K562 (cell line): ENCODE data around the gene FYB1. TPM values are rescaled to one million over a fixed set of nuclear protein-coding genes. Genes with fewer than 3 reads are reported as not detected.

Experiments
- ATAC-seq: fragments of 200-7000 bp; cut with Tn5 transposase; 3 replicates; pipeline ENCODE4 v1.9.1; 2020; ENCODE audit warnings: moderate library complexity
- BruUV-seq: library from RNA; stranded (reverse); fragments of 400-500 nt; replicated peaks from 2 replicates; lab custom pipeline; 2021; lab: Mats Ljungman, UMichigan
- CTCF ChIA-PET: fragments of 300-600 bp; formaldehyde crosslinking; extraction: SDS; loops from one replicate; lab custom pipeline; 2021; ENCODE audit warnings: low intra/inter-chr PET ratio; lab: Yijun Ruan, JAX
- POLR2A ChIA-PET: fragments of 300-600, 350-650 bp; sonication (Branson Sonifier 250); formaldehyde crosslinking; extraction: SDS; loops from one replicate; lab custom pipeline; 2021; ENCODE audit warnings: antibody characterized with exemption, inconsistent platforms; lab: Yijun Ruan, JAX
- DNase-seq, 4 experiments: peaks; one replicate each; pipeline versions ENCODE4 v3.0.0 to v3.0.0-alpha.2; 2011 to 2018; ENCODE audit warnings: low spot score in 3 of 4, mixed read lengths in 3 of 4; ENCODE audit errors: extremely low read depth in 1 of 4
- FAIRE-seq: peaks from 2 replicates; lab custom pipeline; 2011; peaks lifted over from hg19 to GRCh38; lab: Jason Lieb, UNC
- H2AFZ ChIP-seq: 2 replicates; pipeline ENCODE4 v1.6.0; 2011; ENCODE audit warnings: low read depth, low read length, control low read depth, inconsistent platforms
- H3K27ac ChIP-seq: fragments of 200-600 bp; 3 replicates; pipeline ENCODE4 v1.8.0; 2011; ENCODE audit warnings: low read depth, mild to moderate bottlenecking, control low read depth, inconsistent platforms, low read length, moderate library complexity, mixed read lengths; ENCODE audit errors: extremely low read depth
- H3K27me3 ChIP-seq, 2 experiments: fragments of 300-600 bp in 1 of 2; 2 replicates in 1 of 2; 3 replicates in 1 of 2; pipeline versions ENCODE4 v1.6.0 to v1.8.0; 2011; ENCODE audit warnings: inconsistent platforms in 2 of 2, low read length in 2 of 2, mild to moderate bottlenecking in 1 of 2, mixed read lengths in 1 of 2, moderate library complexity in 1 of 2; ENCODE audit not compliant: control insufficient read depth in 2 of 2, insufficient read depth in 2 of 2
- H3K36me3 ChIP-seq: fragments of 300-600 bp; 3 replicates; pipeline ENCODE4 v1.8.0; 2011; ENCODE audit warnings: mild to moderate bottlenecking, low read length, inconsistent platforms; ENCODE audit not compliant: control insufficient read depth, insufficient read depth
- H3K4me1 ChIP-seq, 2 experiments: fragments of 200-600 bp in 1 of 2; replicated peaks in 1 of 2; 2 replicates in 1 of 2; 3 replicates in 1 of 2; pipeline versions ENCODE4 v1.5.1 to v1.8.0; 2011; ENCODE audit warnings: inconsistent platforms in 2 of 2, low read length in 2 of 2, mild to moderate bottlenecking in 1 of 2, mixed read lengths in 1 of 2, moderate library complexity in 1 of 2; ENCODE audit not compliant: control insufficient read depth in 2 of 2, insufficient read depth in 2 of 2
- H3K4me2 ChIP-seq: 2 replicates; pipeline ENCODE4 v1.6.1; 2011; ENCODE audit warnings: low read length, control low read depth, inconsistent platforms, mixed read lengths; ENCODE audit not compliant: insufficient read depth
- H3K4me3 ChIP-seq: fragments of 200-600 bp; sonication (generic), shearing (Covaris generic); 2 replicates; pipeline ENCODE4 v1.5.1; 2016; ENCODE audit warnings: control low read depth, inconsistent platforms
- H3K79me2 ChIP-seq: fragments of 200-600 bp; 3 replicates; pipeline ENCODE4 v1.8.0; 2011; ENCODE audit warnings: low read length, inconsistent platforms; ENCODE audit not compliant: control insufficient read depth, insufficient read depth
- H3K9ac ChIP-seq, 2 experiments: 2 replicates each; pipeline versions ENCODE4 v1.6.0 to v1.6.1; 2011; ENCODE audit warnings: low read depth in 2 of 2, low read length in 2 of 2, control low read depth in 1 of 2, inconsistent platforms in 1 of 2, mild to moderate bottlenecking in 1 of 2, mixed read lengths in 1 of 2; ENCODE audit not compliant: insufficient read depth in 1 of 2
- H3K9me1 ChIP-seq: one replicate; pipeline ENCODE4 v1.6.0; 2011; ENCODE audit warnings: inconsistent platforms, mild to moderate bottlenecking, low read length, moderate library complexity; ENCODE audit not compliant: control insufficient read depth, insufficient read depth
- H3K9me3 ChIP-seq: replicated peaks from 2 replicates; pipeline ENCODE4 v1.5.1; 2011; ENCODE audit warnings: low read depth, low read length, inconsistent platforms; ENCODE audit not compliant: control insufficient read depth, insufficient read depth
- H4K20me1 ChIP-seq: replicated peaks from 2 replicates; pipeline ENCODE4 v1.6.1; 2011; ENCODE audit warnings: low read length, inconsistent platforms, mixed read lengths; ENCODE audit not compliant: control insufficient read depth, insufficient read depth
- CREB1 ChIP-seq, 2 experiments: sonication (generic) in 1 of 2; formaldehyde crosslinking in 1 of 2; IDR thresholded peaks; 2 replicates each; pipeline versions ENCODE4 v1.6.1 to v1.8.0; 2012 to 2022; ENCODE audit warnings: inconsistent platforms in 1 of 2, mild to moderate bottlenecking in 1 of 2, missing genetic modification reagents in 1 of 2, moderate library complexity in 1 of 2
- ETS2 ChIP-seq: IDR thresholded peaks from 2 replicates; pipeline ENCODE4 v1.6.1; 2016; ENCODE audit warnings: borderline replicate concordance, missing genetic modification characterization, mild to moderate bottlenecking, moderate library complexity, missing compliant biosample characterization; ENCODE audit not compliant: poor library complexity, severe bottlenecking
- FOXP1 ChIP-seq: sonication (generic); formaldehyde crosslinking; IDR thresholded peaks from 2 replicates; pipeline ENCODE4 v1.8.0; 2022; ENCODE audit warnings: mild to moderate bottlenecking, missing genetic modification reagents
- ILF3 ChIP-seq: fragments of 450-650 bp; IDR thresholded peaks from 2 replicates; pipeline ENCODE4 v1.6.1; 2018; ENCODE audit warnings: antibody characterized with exemption, mild to moderate bottlenecking, moderate library complexity, borderline replicate concordance
- LARP7 ChIP-seq: fragments of 450-650 bp; IDR thresholded peaks from 2 replicates; pipeline ENCODE4 v1.6.1; 2016
- MAZ ChIP-seq, 2 experiments: fragments of 450-650 bp in 1 of 2; sonication (generic) in 1 of 2; formaldehyde crosslinking; IDR thresholded peaks in 1 of 2; conservative IDR thresholded peaks in 1 of 2; 2 replicates each; pipeline versions ENCODE4 v1.4.0 to v1.5.0; 2020; ENCODE audit warnings: mild to moderate bottlenecking in 1 of 2, missing genetic modification reagents in 1 of 2
- NFE2 ChIP-seq: IDR thresholded peaks from 2 replicates; pipeline ENCODE4 v1.6.1; 2014; ENCODE audit warnings: antibody characterized with exemption, low read depth
- NFE2L1 ChIP-seq: fragments of 450-650 bp; IDR thresholded peaks from 2 replicates; pipeline ENCODE4 v1.6.1; 2016; ENCODE audit warnings: missing genetic modification characterization, low read depth, mild to moderate bottlenecking, missing compliant biosample characterization, moderate library complexity, borderline replicate concordance
- NR1H2 ChIP-seq: sonication (generic); formaldehyde crosslinking; IDR thresholded peaks from 2 replicates; pipeline ENCODE4 v1.4.0; 2020; ENCODE audit warnings: mild to moderate bottlenecking, missing genetic modification reagents
- RFX5 ChIP-seq: IDR thresholded peaks from 2 replicates; pipeline ENCODE4 v1.6.1; 2011; ENCODE audit warnings: low read depth, mild to moderate bottlenecking, improper control_type of control experiment, low read length
- ZC3H8 ChIP-seq: fragments of 450-650 bp; IDR thresholded peaks from 2 replicates; pipeline ENCODE4 v1.6.1; 2017
- ZEB2 ChIP-seq: fragments of 450-650 bp; IDR thresholded peaks from 2 replicates; pipeline ENCODE4 v1.6.1; 2016
- ZNF274 ChIP-seq: IDR thresholded peaks from 2 replicates; pipeline ENCODE4 v1.6.1; 2011; ENCODE audit warnings: low read depth, mild to moderate bottlenecking, low read length, moderate library complexity, borderline replicate concordance
- ZNF384 ChIP-seq: IDR thresholded peaks from 2 replicates; pipeline ENCODE4 v1.6.1; 2012; ENCODE audit warnings: low read depth, low read length, improper control_type of control experiment
- ZNF75A ChIP-seq: fragments of 450-650 bp; formaldehyde crosslinking; IDR thresholded peaks from 2 replicates; pipeline ENCODE4 v1.4.0; 2020; ENCODE audit warnings: mild to moderate bottlenecking
- WGBS: fragments of 100-300 bp; shearing (Covaris generic); methylation state at CpG from one replicate; pipeline ENCODE4 v1.1.6; 2016; ENCODE audit warnings: low coverage, mixed read lengths; ENCODE audit not compliant: insufficient coverage; ENCODE audit errors: missing lambda C conversion rate; 5-methylcytosine and 5-hydroxymethylcytosine counted together
- in situ Hi-C: fragments of 300-500 bp; cut with MboI; formaldehyde crosslinking; loops from 4 replicates; pipeline ENCODE4 v1.15.0; 2018; ENCODE audit warnings: inconsistent platforms, mixed read lengths
- intact Hi-C: fragments of 100-400 bp; cut with micrococcal nuclease; formaldehyde crosslinking; loops from 2 replicates; pipeline ENCODE4 v1.14.2; 2022
- polyA plus RNA-seq, 8 experiments: library from polyadenylated mRNA; depleted of rRNA in 4 of 8; stranded (reverse) in 5 of 8; unstranded in 3 of 8; fragments of >200 nt; fragmentation: Nextera tagmentation in 2 of 8; fragmentation: Illumina TruSeq in 1 of 8; extraction: Ambion mirVana in 2 of 8; extraction: Trizol in 1 of 8; gene quantifications; 2 replicates each; pipeline versions ENCODE4 v1.2.1 to v1.2.3, GENCODE V29; 2011 to 2014; ENCODE audit warnings: inconsistent platforms in 1 of 8, missing spikeins in 1 of 8
- total RNA-seq, 7 experiments: library from RNA; depleted of rRNA in 6 of 7; stranded (reverse); fragments of >200 nt in 6 of 7; fragmentation: Illumina TruSeq in 2 of 7; extraction: Trizol in 2 of 7; gene quantifications; 2 replicates each; pipeline versions ENCODE4 v1.2.1 to v1.2.3, GENCODE V29; 2011 to 2021; ENCODE audit warnings: low replicate concordance in 1 of 7
- TF ChIP-seq, protein P1 (sequence below): fragments of 250-450 bp; sonication (Bioruptor Pico); IDR thresholded peaks from 2 replicates; pipeline ENCODE4 v1.6.1; 2021; ENCODE audit warnings: mild to moderate bottlenecking
- TF ChIP-seq, protein P2 (sequence below): fragments of 450-650 bp; IDR thresholded peaks from 2 replicates; pipeline ENCODE4 v1.6.1; 2016; ENCODE audit warnings: antibody characterized with exemption
- TF ChIP-seq, protein P3 (sequence below): sonication (generic); formaldehyde crosslinking; IDR thresholded peaks from 2 replicates; pipeline ENCODE4 v1.8.1; 2022; ENCODE audit warnings: missing genetic modification reagents
- TF ChIP-seq, protein P4 (sequence below): fragments of 250-450 bp; sonication (Bioruptor Pico); IDR thresholded peaks from 2 replicates; pipeline ENCODE4 v1.4.0; 2020; ENCODE audit warnings: mild to moderate bottlenecking

Gene FYB1
- total and polyA plus RNA-seq, 9 of the 15 experiments (the other 6 are each of a cell fraction or from before 2014, with no cell fraction given) = 4.7 to 31.5 (median 9.7) TPM

DNA sequence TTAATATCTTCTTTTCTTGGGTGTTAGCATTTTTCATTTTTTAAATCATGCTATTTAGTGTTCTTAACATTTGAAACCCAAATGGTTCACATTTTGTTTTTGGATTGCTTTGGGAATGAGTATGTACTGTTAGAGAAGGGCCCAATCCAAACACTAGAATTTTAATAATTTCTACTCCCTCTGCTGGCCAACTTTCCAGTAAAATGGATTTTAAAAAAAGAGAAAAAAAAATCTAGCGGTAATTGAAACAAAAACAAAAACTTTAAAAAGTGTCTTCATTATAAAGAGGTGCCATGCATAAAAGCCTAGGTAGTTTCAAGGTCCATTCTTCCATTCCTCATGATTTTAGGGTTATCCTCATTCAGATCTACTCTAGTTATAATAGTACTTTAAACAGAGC, 113.0 kb downstream of the FYB1 start:
- ChIA-PET POLR2A (interaction anchor here (0.8 kb wide), 1 partner anchor 36 kb away, joined by 4 read pairs; no protein-coding TSS in a partner anchor), CTCF (interaction anchor here (0.9 kb wide), 1 partner anchor 111 kb away, joined by 3 read pairs; no protein-coding TSS in a partner anchor)
- FAIRE-seq = no peak
- Histone ChIP-seq H3K4me2 (no peak overlapping the region), H3K27ac (no peak overlapping the region), H4K20me1 (no peaks in the 10 kb centered on the region), H3K79me2 (no peaks in the 10 kb centered on the region), H3K9me1 (no peaks in the 10 kb centered on the region), H3K4me1 (peaks cover 7 to 15% of the 10 kb centered on the region in 2 experiments), H3K27me3 (no peaks in the 10 kb centered on the region), H3K4me3 (no peak overlapping the region), H3K9ac (no peak overlapping the region), H3K9me3 (no peaks in the 10 kb centered on the region), H2AFZ (peak overlapping the region; percentile 67), H3K36me3 (no peaks in the 10 kb centered on the region)
- BruUV-seq = TSS peak; percentile 28
- peak in 2 of 4 experiments; percentile 39 to 41 for DNase-seq
- no peak for ATAC-seq
- intact Hi-C loops (no loop called here), in situ Hi-C loops (no loop called here)
- 17% methylated on average over 1 of the region's 1 CpG for WGBS
- no peak for TF ChIP-seq ZNF274
- TF ChIP-seq CREB1 (IDR thresholded peaks at IDR 0.05) = no peak
- no peak for TF ChIP-seq CREB1 (CRISPR knock-in tag; IDR thresholded peaks at IDR 0.05)
- TF ChIP-seq NR1H2 = no peak
- TF ChIP-seq ZC3H8 = no peak
- TF ChIP-seq, protein P1, sequence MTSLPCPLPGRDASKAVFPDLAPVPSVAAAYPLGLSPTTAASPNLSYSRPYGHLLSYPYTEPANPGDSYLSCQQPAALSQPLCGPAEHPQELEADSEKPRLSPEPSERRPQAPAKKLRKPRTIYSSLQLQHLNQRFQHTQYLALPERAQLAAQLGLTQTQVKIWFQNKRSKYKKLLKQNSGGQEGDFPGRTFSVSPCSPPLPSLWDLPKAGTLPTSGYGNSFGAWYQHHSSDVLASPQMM (CRISPR knock-in tag) = no peak
- no peak for TF ChIP-seq NFE2
- TF ChIP-seq RFX5 = no peak
- TF ChIP-seq ETS2 (tag) = no peak
- no peak for TF ChIP-seq NFE2L1 (tag)
- TF ChIP-seq, protein P2, sequence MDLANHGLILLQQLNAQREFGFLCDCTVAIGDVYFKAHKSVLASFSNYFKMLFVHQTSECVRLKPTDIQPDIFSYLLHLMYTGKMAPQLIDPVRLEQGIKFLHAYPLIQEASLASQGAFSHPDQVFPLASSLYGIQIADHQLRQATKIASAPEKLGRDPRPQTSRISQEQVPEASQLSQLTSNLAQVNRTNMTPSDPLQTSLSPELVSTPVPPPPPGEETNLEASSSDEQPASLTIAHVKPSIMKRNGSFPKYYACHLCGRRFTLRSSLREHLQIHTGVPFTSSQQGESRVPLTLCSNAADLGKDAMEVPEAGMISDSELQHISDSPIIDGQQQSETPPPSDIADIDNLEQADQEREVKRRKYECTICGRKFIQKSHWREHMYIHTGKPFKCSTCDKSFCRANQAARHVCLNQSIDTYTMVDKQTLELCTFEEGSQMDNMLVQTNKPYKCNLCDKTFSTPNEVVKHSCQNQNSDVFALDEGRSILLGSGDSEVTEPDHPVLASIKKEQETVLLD = no peak
- TF ChIP-seq, protein P3, sequence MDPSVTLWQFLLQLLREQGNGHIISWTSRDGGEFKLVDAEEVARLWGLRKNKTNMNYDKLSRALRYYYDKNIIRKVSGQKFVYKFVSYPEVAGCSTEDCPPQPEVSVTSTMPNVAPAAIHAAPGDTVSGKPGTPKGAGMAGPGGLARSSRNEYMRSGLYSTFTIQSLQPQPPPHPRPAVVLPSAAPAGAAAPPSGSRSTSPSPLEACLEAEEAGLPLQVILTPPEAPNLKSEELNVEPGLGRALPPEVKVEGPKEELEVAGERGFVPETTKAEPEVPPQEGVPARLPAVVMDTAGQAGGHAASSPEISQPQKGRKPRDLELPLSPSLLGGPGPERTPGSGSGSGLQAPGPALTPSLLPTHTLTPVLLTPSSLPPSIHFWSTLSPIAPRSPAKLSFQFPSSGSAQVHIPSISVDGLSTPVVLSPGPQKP (CRISPR knock-in tag) = no peak
- TF ChIP-seq ZEB2 = no peak
- no peak for TF ChIP-seq ZNF75A (CRISPR knock-in tag)
- no peak for TF ChIP-seq FOXP1 (CRISPR knock-in tag)
- TF ChIP-seq LARP7 = no peak
- peak; percentile 77 for TF ChIP-seq ZNF384
- TF ChIP-seq, protein P4, sequence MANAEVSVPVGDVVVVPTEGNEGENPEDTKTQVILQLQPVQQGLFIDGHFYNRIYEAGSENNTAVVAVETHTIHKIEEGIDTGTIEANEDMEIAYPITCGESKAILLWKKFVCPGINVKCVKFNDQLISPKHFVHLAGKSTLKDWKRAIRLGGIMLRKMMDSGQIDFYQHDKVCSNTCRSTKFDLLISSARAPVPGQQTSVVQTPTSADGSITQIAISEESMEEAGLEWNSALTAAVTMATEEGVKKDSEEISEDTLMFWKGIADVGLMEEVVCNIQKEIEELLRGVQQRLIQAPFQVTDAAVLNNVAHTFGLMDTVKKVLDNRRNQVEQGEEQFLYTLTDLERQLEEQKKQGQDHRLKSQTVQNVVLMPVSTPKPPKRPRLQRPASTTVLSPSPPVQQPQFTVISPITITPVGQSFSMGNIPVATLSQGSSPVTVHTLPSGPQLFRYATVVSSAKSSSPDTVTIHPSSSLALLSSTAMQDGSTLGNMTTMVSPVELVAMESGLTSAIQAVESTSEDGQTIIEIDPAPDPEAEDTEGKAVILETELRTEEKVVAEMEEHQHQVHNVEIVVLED = no peak
- no peak for TF ChIP-seq ILF3
- no peak for TF ChIP-seq MAZ (CRISPR knock-in tag; conservative IDR thresholded peaks at IDR 0.05 in 1 of 2, IDR thresholded peaks at IDR 0.05 in 1 of 2)
